ENCODE measurements around the gene ADAMTS17. TPM values are rescaled to one million over a fixed set of nuclear protein-coding genes. Genes with fewer than 3 reads are reported as not detected.

The ADAMTS17 gene
- total RNA-seq, 2 experiments from 2014 or later, result 0.99 to 1.2 TPM

GRCh38 chr15:100308608-100309007, 33.2 kb downstream of the ADAMTS17 start:
- CTCF ChIA-PET, result no interaction called here

GRCh38 chr15:100308213-100308600, 33.6 kb downstream of the ADAMTS17 start:
- H3K36me3 Mint-ChIP-seq, result peaks cover 13% of the 10 kb centered on the region
- no peaks in the 10 kb centered on the region for H3K27me3 Mint-ChIP-seq
- ChIA-PET POLR2A (interaction anchor here (0.6 kb wide), 1 partner anchor 468 kb away, joined by 4 read pairs; no protein-coding TSS in a partner anchor), CTCF (no interaction called here)
- H3K9me3 Mint-ChIP-seq, result no peaks in the 10 kb centered on the region
- intact Hi-C loops (cut with micrococcal nuclease), result no loop called here
- no peak overlapping the region for H3K4me3 Mint-ChIP-seq
- H3K27ac Mint-ChIP-seq, result no peak overlapping the region
- no peaks in the 10 kb centered on the region for H3K4me1 Mint-ChIP-seq (ENCODE audit: low read depth)
- DNase-seq, result no peak

More at GRCh38 chr15:100308608-100309007, 33.2 kb downstream of the ADAMTS17 start:
- Mint-ChIP-seq H3K4me1 (ENCODE audit: low read depth) (no peaks in the 10 kb centered on the region), H3K4me3 (no peak overlapping the region), H3K9me3 (no peaks in the 10 kb centered on the region), H3K27ac (no peak overlapping the region), H3K36me3 (peaks cover 13% of the 10 kb centered on the region), H3K27me3 (no peaks in the 10 kb centered on the region)
- intact Hi-C loops (cut with micrococcal nuclease), result no loop called here
- DNase-seq, result no peak
- POLR2A ChIA-PET, result no interaction called here

- no peak for DNase-seq
- POLR2A ChIA-PET, result interaction anchor here (0.6 kb wide), 1 partner anchor 469 kb away, joined by 4 read pairs; no protein-coding TSS in a partner anchor
- intact Hi-C loops (cut with micrococcal nuclease), result no loop called here
- no peaks in the 10 kb centered on the region for H3K4me1 Mint-ChIP-seq (ENCODE audit: low read depth)
- peaks cover 16% of the 10 kb centered on the region for H3K36me3 Mint-ChIP-seq
- no peak overlapping the region for H3K4me3 Mint-ChIP-seq
- CTCF ChIA-PET, result interaction anchor here (1.0 kb wide), 1 partner anchor 43 kb away, joined by 3 read pairs; no protein-coding TSS in a partner anchor
- H3K9me3 Mint-ChIP-seq, result no peaks in the 10 kb centered on the region
- H3K27ac Mint-ChIP-seq, result no peak overlapping the region
- H3K27me3 Mint-ChIP-seq, result no peaks in the 10 kb centered on the region
Measured at GRCh38 chr15:100307241-100308212, 34.2 kb downstream of the ADAMTS17 start.

GRCh38 chr15:100306098-100306497, 35.7 kb downstream of the ADAMTS17 start:
- Mint-ChIP-seq H3K4me3 (no peak overlapping the region), H3K27me3 (no peaks in the 10 kb centered on the region), H3K4me1 (ENCODE audit: low read depth) (no peaks in the 10 kb centered on the region), H3K27ac (no peak overlapping the region), H3K9me3 (peaks cover 9% of the 10 kb centered on the region), H3K36me3 (peaks cover 15% of the 10 kb centered on the region)
- no peak for DNase-seq
- intact Hi-C loops (cut with micrococcal nuclease), result no loop called here
- ChIA-PET POLR2A (no interaction called here), CTCF (no interaction called here)

GRCh38 chr15:100301910-100302431, 39.8 kb downstream of the ADAMTS17 start:
- POLR2A ChIA-PET, result no interaction called here
- CTCF ChIA-PET, result no interaction called here
- Mint-ChIP-seq H3K36me3 (peaks cover 22% of the 10 kb centered on the region), H3K9me3 (peaks cover 18% of the 10 kb centered on the region), H3K4me3 (no peak overlapping the region), H3K27ac (no peak overlapping the region), H3K4me1 (ENCODE audit: low read depth) (no peaks in the 10 kb centered on the region), H3K27me3 (no peaks in the 10 kb centered on the region)
- DNase-seq, result no peak
- intact Hi-C loops (cut with micrococcal nuclease), result no loop called here

- intact Hi-C loops (cut with micrococcal nuclease), result no loop called here
- Mint-ChIP-seq H3K4me1 (ENCODE audit: low read depth) (no peaks in the 10 kb centered on the region), H3K9me3 (peaks cover 18% of the 10 kb centered on the region), H3K4me3 (no peak overlapping the region), H3K27ac (no peak overlapping the region), H3K36me3 (peaks cover 18% of the 10 kb centered on the region), H3K27me3 (no peaks in the 10 kb centered on the region)
- no peak for DNase-seq
- CTCF ChIA-PET, result no interaction called here
- POLR2A ChIA-PET, result no interaction called here
Measured at GRCh38 chr15:100298257-100298656, 43.5 kb downstream of the ADAMTS17 start.

- H3K9me3 Mint-ChIP-seq, result peaks cover 18% of the 10 kb centered on the region
- DNase-seq, result no peak
- ChIA-PET POLR2A (no interaction called here), CTCF (no interaction called here)
- no peak overlapping the region for H3K27ac Mint-ChIP-seq
- H3K36me3 Mint-ChIP-seq, result peaks cover 18% of the 10 kb centered on the region
- no peak overlapping the region for H3K4me3 Mint-ChIP-seq
- H3K4me1 Mint-ChIP-seq (ENCODE audit: low read depth), result no peaks in the 10 kb centered on the region
- H3K27me3 Mint-ChIP-seq, result no peaks in the 10 kb centered on the region
- intact Hi-C loops (cut with micrococcal nuclease), result no loop called here
Measured at GRCh38 chr15:100297812-100298211, 44.0 kb downstream of the ADAMTS17 start.

GRCh38 chr15:100295939-100296565, 45.7 kb downstream of the ADAMTS17 start:
- Mint-ChIP-seq H3K27me3 (no peaks in the 10 kb centered on the region), H3K4me3 (no peak overlapping the region), H3K9me3 (peaks cover 20% of the 10 kb centered on the region), H3K36me3 (peaks cover 8% of the 10 kb centered on the region), H3K27ac (no peak overlapping the region), H3K4me1 (ENCODE audit: low read depth) (peaks cover 2% of the 10 kb centered on the region)
- intact Hi-C loops (cut with micrococcal nuclease), result no loop called here
- CTCF ChIA-PET, result no interaction called here
- no peak for DNase-seq
- POLR2A ChIA-PET, result no interaction called here

- no peak overlapping the region for H3K27ac Mint-ChIP-seq
- intact Hi-C loops (cut with micrococcal nuclease), result no loop called here
- H3K9me3 Mint-ChIP-seq, result peaks cover 15% of the 10 kb centered on the region
- CTCF ChIA-PET, result no interaction called here
- H3K4me3 Mint-ChIP-seq, result no peak overlapping the region
- H3K27me3 Mint-ChIP-seq, result no peaks in the 10 kb centered on the region
- DNase-seq, result no peak
- peaks cover 9% of the 10 kb centered on the region for H3K4me1 Mint-ChIP-seq (ENCODE audit: low read depth)
- peaks cover 1% of the 10 kb centered on the region for H3K36me3 Mint-ChIP-seq
- POLR2A ChIA-PET, result no interaction called here
Measured at GRCh38 chr15:100292010-100292409, 49.8 kb downstream of the ADAMTS17 start.

- Mint-ChIP-seq H3K27ac (no peak overlapping the region), H3K27me3 (no peaks in the 10 kb centered on the region), H3K9me3 (peaks cover 15% of the 10 kb centered on the region), H3K4me1 (ENCODE audit: low read depth) (peaks cover 9% of the 10 kb centered on the region), H3K4me3 (no peak overlapping the region), H3K36me3 (peaks cover 2% of the 10 kb centered on the region)
- ChIA-PET CTCF (no interaction called here), POLR2A (no interaction called here)
- DNase-seq, result no peak
- intact Hi-C loops (cut with micrococcal nuclease), result no loop called here
Measured at GRCh38 chr15:100291106-100291505, 50.7 kb downstream of the ADAMTS17 start.

GRCh38 chr15:100285641-100286295, 56.0 kb downstream of the ADAMTS17 start:
- peaks cover 6% of the 10 kb centered on the region for H3K36me3 Mint-ChIP-seq
- H3K4me3 Mint-ChIP-seq, result no peak overlapping the region
- POLR2A ChIA-PET, result no interaction called here
- H3K27me3 Mint-ChIP-seq, result no peaks in the 10 kb centered on the region
- intact Hi-C loops (cut with micrococcal nuclease), result no loop called here
- peaks cover 4% of the 10 kb centered on the region for H3K4me1 Mint-ChIP-seq (ENCODE audit: low read depth)
- no peak for DNase-seq
- CTCF ChIA-PET, result interaction anchor here (1.1 kb wide), 1 partner anchor 56 kb away, joined by 3 read pairs; the partner anchor contains the start of gene ADAMTS17
- H3K9me3 Mint-ChIP-seq, result peaks cover 2% of the 10 kb centered on the region
- no peak overlapping the region for H3K27ac Mint-ChIP-seq

- Mint-ChIP-seq H3K4me3 (no peak overlapping the region), H3K4me1 (ENCODE audit: low read depth) (no peaks in the 10 kb centered on the region), H3K27ac (no peak overlapping the region), H3K27me3 (no peaks in the 10 kb centered on the region), H3K9me3 (peaks cover 2% of the 10 kb centered on the region), H3K36me3 (peaks cover 6% of the 10 kb centered on the region)
- CTCF ChIA-PET, result no interaction called here
- intact Hi-C loops (cut with micrococcal nuclease), result no loop called here
- POLR2A ChIA-PET, result no interaction called here
- no peak for DNase-seq
Measured at GRCh38 chr15:100284701-100285100, 57.1 kb downstream of the ADAMTS17 start.

All from activated CD4-positive, alpha-beta memory T cell treated with anti-CD3 and anti-CD28 coated beads for 36 hours (primary cell).